Measurements from ENCODE around the gene LRRC49. TPM values are rescaled to one million over a fixed set of nuclear protein-coding genes. Genes with fewer than 3 reads are reported as not detected.

The LRRC49 gene
- total RNA-seq, 6 experiments from 2014 or later, result 0.25 to 0.79 (median 0.57) TPM

DNA sequence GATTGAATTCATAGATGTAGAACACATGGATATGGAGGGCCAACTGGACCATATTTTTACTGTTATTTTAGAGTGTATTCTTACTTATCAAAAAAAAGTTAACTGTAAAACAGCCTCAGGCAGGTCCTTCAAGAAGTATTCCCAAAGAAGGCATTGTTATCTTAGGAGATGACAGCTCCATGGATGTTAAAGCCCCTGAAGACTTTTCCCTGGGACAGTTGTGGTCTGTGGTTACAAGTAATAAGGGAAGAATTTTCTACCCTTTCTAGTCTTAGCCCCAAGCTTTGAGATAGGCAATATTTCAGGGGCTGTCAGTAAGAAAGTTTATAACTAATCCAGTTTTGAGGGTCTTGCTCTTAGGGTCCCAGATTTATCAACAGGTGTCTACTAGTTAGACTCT, 62.5 kb downstream of the LRRC49 start:
- H3K4me3 ChIP-seq, result no peak overlapping the region
- ATAC-seq, result no peak
- TF ChIP-seq, protein P1, sequence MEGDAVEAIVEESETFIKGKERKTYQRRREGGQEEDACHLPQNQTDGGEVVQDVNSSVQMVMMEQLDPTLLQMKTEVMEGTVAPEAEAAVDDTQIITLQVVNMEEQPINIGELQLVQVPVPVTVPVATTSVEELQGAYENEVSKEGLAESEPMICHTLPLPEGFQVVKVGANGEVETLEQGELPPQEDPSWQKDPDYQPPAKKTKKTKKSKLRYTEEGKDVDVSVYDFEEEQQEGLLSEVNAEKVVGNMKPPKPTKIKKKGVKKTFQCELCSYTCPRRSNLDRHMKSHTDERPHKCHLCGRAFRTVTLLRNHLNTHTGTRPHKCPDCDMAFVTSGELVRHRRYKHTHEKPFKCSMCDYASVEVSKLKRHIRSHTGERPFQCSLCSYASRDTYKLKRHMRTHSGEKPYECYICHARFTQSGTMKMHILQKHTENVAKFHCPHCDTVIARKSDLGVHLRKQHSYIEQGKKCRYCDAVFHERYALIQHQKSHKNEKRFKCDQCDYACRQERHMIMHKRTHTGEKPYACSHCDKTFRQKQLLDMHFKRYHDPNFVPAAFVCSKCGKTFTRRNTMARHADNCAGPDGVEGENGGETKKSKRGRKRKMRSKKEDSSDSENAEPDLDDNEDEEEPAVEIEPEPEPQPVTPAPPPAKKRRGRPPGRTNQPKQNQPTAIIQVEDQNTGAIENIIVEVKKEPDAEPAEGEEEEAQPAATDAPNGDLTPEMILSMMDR (IDR thresholded peaks at IDR 0.05), result no peak
- TF ChIP-seq POLR2A (IDR thresholded peaks at IDR 0.05), result no peak
- intact Hi-C loops (cut with DNase I), result no loop called here
- no peaks in the 10 kb centered on the region for H3K4me1 ChIP-seq
- H3K9me3 ChIP-seq, result no peaks in the 10 kb centered on the region
- no peak for DNase-seq
- no peaks in the 10 kb centered on the region for H3K36me3 ChIP-seq
- H3K27me3 ChIP-seq, result no peaks in the 10 kb centered on the region
- no peak overlapping the region for H3K27ac ChIP-seq

GRCh38 chr15:70956201-70956995, 63.8 kb downstream of the LRRC49 start:
- no peak for DNase-seq

DNA sequence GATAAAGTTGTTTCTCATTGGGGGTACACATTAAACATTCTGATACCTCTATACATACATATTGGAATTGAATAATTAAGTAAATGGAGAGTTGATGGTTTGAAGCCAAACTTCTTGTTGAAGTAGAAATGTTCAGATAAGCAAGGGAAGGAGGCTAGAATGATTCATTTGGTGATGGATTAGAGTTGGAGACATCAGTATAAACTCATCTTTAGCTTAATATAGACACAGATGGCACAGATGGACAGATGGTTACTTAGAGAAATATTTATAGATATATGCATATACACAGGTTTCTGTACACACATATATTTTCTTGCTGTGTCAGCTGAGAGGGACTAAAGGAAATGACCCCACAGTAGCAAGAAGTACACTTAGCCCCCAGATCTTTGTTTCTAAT, 69.5 kb downstream of the LRRC49 start:
- Histone ChIP-seq H3K27ac (no peak overlapping the region), H3K27me3 (no peaks in the 10 kb centered on the region), H3K36me3 (no peaks in the 10 kb centered on the region), H3K9me3 (no peaks in the 10 kb centered on the region), H3K4me3 (no peak overlapping the region), H3K4me1 (no peaks in the 10 kb centered on the region)
- intact Hi-C loops (cut with DNase I), result no loop called here
- ATAC-seq (no peak), DNase-seq (no peak)
- TF ChIP-seq, protein P1 (IDR thresholded peaks at IDR 0.05), result no peak

More at GRCh38 chr15:70956201-70956995, 63.8 kb downstream of the LRRC49 start:
- H3K9me3 ChIP-seq, result no peaks in the 10 kb centered on the region
- H3K27ac ChIP-seq, result no peak overlapping the region
- TF ChIP-seq, protein P1 (IDR thresholded peaks at IDR 0.05), result no peak
- TF ChIP-seq POLR2A (IDR thresholded peaks at IDR 0.05), result no peak
- H3K36me3 ChIP-seq, result no peaks in the 10 kb centered on the region
- ATAC-seq, result no peak
- WGBS (ENCODE audit: insufficient coverage, low coverage, low lambda C conversion rate, missing lambda C conversion rate), result 68% methylated on average over 3 of the region's 3 CpGs
- intact Hi-C loops (cut with DNase I), result no loop called here
- no peaks in the 10 kb centered on the region for H3K4me1 ChIP-seq
- no peak overlapping the region for H3K4me3 ChIP-seq
- H3K27me3 ChIP-seq, result no peaks in the 10 kb centered on the region

GRCh38 chr15:70963199-70963598, 70.6 kb downstream of the LRRC49 start:
- whole genome bisulfite sequencing (ENCODE audit: insufficient coverage, low coverage, low lambda C conversion rate, missing lambda C conversion rate), result 73% methylated on average over 1 of the region's 1 CpG
- TF ChIP-seq, protein P1 (IDR thresholded peaks at IDR 0.05), result no peak
- no peak for TF ChIP-seq POLR2A (IDR thresholded peaks at IDR 0.05)

More at GRCh38 chr15:70963199-70963598, 70.6 kb downstream of the LRRC49 start:
- no peaks in the 10 kb centered on the region for H3K4me1 ChIP-seq
- DNase-seq (no peak), ATAC-seq (no peak)
- no peaks in the 10 kb centered on the region for H3K36me3 ChIP-seq
- intact Hi-C loops (cut with DNase I), result no loop called here
- no peak overlapping the region for H3K27ac ChIP-seq
- H3K9me3 ChIP-seq, result no peaks in the 10 kb centered on the region
- H3K27me3 ChIP-seq, result no peaks in the 10 kb centered on the region
- no peak overlapping the region for H3K4me3 ChIP-seq
